Lower leg skin (tissue), 4 donors: ENCODE data around the gene ADAMTS17. TPM values are rescaled to one million over a fixed set of nuclear protein-coding genes. Genes with fewer than 3 reads are reported as not detected.
"Not testable (repeated sequence)": the region's sequence is repeated elsewhere in the genome, so short reads cannot be mapped to it uniquely, and the experiment has no call there.

ENCODE experiments used
- DNase-seq, 2 donors: peaks; one replicate each; pipeline ENCODE4 v3.0.0-alpha.2; 2019; ENCODE audit warnings: low spot score in 2 of 2
- H3K4me3 ChIP-seq: fragments of 200-600 bp; sonication (generic); 2 replicates; pipeline ENCODE4 v1.5.1; 2017; ENCODE audit warnings: mild to moderate bottlenecking, low read depth; ENCODE audit not compliant: poor library complexity, severe bottlenecking
- CTCF ChIP-seq, 3 donors: fragments of 450-650 bp; IDR thresholded peaks; one replicate each; pipeline ENCODE4 v1.5.1; 2016; ENCODE audit warnings: antibody characterized with exemption in 3 of 3, mild to moderate bottlenecking in 3 of 3, moderate library complexity in 2 of 3
- POLR2A ChIP-seq, 2 donors: fragments of 450-650 bp; IDR thresholded peaks; one replicate each; pipeline ENCODE4 v1.6.1; 2016 to 2017; ENCODE audit warnings: antibody characterized with exemption in 2 of 2, mild to moderate bottlenecking in 1 of 2, moderate library complexity in 1 of 2
- WGBS, 2 donors: methylation state at CpG; one replicate each; pipeline ENCODE4 v1.1.5; 2018; 5-methylcytosine and 5-hydroxymethylcytosine counted together
- intact Hi-C: fragments of 100-400 bp; cut with DNase I; formaldehyde crosslinking; loops from one replicate; pipeline ENCODE4 v1.15.0; 2023; ENCODE audit warnings: low total_unique reads
- total RNA-seq, 4 donors: library from RNA; depleted of rRNA; stranded (reverse); fragments of >200 nt; gene quantifications; one replicate each; pipeline ENCODE4 v1.1.0, GENCODE V29; 2016

The ADAMTS17 gene
- total RNA-seq, 4 donors from 2014 or later: 3.5 to 7.8 (median 3.9) TPM

DNA sequence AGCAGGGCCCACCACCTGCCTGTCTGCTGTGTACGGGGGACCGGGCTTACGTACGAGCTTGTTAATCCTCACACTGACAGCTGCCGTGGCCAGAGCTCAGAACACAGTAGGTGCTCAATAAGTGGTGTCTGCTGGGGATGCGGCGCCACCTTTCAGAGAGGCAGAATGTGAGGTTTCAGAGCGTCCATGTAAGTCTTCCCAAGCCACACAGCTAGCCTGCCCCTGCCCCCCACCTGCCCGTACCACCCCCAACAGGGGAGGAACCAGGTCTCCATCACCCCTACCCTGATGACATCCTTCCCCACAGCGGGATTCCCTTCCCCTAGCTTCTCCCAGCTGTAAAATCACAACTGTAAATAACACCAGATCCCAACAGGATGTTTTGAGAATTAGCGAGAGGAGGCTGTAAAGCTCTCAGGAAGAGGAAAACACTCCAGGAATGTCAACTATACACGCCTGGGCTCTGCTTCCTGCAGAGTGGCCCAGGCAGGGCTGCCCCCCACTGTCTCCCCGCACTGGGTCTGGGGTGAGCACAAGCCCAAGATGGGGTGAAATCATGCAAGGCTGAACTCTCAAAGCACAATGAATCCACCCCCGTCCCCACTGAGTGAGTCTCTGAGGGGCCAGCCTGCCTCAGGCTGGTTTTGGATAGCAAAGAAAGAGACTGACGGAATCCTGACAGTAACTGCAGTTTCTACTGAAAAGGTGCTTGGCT lies 358.4 kb downstream of the ADAMTS17 start:
- H3K4me3 ChIP-seq: no peak overlapping the region
- WGBS, 2 donors: 74 to 79% methylated on average over 15 of the region's 15 CpGs
- DNase-seq: no peak
- TF ChIP-seq CTCF (IDR thresholded peaks at IDR 0.05): no peak
- no peak for TF ChIP-seq POLR2A (IDR thresholded peaks at IDR 0.05)
- intact Hi-C loops: no loop called here

- H3K4me3 ChIP-seq: no peak overlapping the region
- DNase-seq: no peak
- 87 to 94% methylated on average over 4 of the region's 4 CpGs for WGBS, 2 donors
- TF ChIP-seq POLR2A (IDR thresholded peaks at IDR 0.05): no peak
- intact Hi-C loops: no loop called here
These were observed 359.1 kb downstream of the ADAMTS17 start for GRCh38 chr15:99982662-99983061.

DNA sequence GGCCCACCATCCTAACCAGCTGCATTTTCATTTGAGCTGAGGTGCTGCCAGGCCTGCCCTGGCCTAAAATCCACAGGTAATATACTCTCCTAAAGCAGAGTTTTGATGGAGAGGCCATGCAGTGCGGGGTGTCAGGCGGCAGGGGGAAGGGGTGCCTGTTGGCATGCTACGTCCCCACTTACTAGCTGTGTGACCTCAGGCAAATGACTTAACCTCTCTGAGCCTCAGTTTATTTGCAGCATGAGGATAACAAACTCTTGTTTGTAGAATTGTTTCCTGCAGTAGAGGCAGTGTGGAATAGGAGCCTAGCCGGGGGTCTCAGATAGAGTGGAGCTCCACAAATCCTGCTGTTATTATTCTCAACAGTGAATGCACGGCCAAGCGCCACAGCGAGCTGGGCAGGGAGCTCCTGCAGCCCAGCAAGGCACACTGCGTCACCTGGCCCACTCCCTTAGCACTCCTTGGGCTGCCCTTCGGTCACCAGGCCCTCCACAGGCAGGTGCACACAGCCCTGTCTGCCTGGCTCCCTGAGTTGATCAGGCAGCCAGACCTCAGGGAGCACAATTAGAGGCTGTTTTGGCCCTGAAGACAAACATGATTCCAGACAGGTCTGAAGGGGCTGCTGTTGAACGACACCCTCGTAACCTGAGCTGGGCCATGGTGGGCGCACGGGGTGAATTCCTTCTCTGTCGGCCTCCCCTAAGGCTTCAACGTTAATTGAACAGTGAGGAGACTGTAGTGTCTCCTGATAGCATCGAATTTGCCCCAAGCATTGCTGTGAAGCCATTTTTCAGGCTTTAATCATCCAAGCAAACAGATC lies 359.7 kb downstream of the ADAMTS17 start:
- TF ChIP-seq CTCF (IDR thresholded peaks at IDR 0.05) (no peak), POLR2A (IDR thresholded peaks at IDR 0.05) (no peak)

GRCh38 chr15:99981191-99981647 lies 360.6 kb downstream of the ADAMTS17 start:
- H3K4me3 ChIP-seq: no peak overlapping the region
- TF ChIP-seq POLR2A (IDR thresholded peaks at IDR 0.05) (no peak), CTCF (IDR thresholded peaks at IDR 0.05) (no peak)
- intact Hi-C loops: no loop called here
- no peak for DNase-seq
- WGBS, 2 donors: 83 to 88% methylated on average over 1 of the region's 1 CpG

More for the DNA sequence above, 359.7 kb downstream of the ADAMTS17 start:
- no peak for DNase-seq
- WGBS, 2 donors: 82 to 89% methylated on average over 14 to 15 of the region's 16 CpGs
- H3K4me3 ChIP-seq: no peak overlapping the region
- intact Hi-C loops: no loop called here

DNA sequence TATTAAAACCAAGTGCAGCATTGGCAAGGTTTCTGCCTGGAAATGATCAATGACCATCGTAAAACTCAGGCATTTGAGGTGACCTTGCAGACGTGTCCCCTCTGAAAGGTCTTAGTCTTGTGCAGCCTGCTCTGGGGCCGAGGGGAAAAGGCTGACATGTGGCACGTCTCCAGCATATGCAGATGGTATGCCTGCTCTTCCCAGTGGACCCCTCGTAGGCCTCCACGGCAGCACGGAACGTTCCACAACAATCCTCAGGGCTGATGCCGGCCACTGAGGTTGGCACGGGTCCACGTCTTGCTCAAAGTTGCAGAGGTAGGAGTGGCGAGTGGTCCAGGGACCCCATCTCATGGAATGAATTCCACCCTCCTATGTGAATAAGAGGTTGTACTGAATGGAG lies 361.0 kb downstream of the ADAMTS17 start:
- no peak for DNase-seq
- no peak overlapping the region for H3K4me3 ChIP-seq
- 76 to 81% methylated on average over 12 of the region's 12 CpGs for WGBS, 2 donors
- intact Hi-C loops: no loop called here
- TF ChIP-seq POLR2A (IDR thresholded peaks at IDR 0.05) (no peak), CTCF (IDR thresholded peaks at IDR 0.05) (no peak)

DNA sequence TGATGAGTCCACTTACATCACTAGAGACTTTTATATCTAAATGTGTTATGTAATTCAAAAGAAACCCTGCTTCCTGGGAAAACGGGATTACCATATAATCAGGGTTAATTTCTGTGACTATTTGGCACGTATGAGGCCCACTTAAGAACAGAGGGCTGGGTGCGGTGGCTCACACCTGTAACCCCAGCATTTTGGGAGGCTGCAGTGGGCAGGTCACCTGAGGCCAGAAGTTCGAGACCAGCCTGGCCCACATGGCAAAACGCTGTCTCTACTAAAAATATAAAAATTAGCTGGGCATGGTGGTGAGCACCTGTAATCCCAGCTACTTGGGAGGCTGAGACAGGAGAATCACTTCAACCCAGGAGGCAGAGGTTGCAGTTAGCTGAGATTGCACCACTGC lies 361.9 kb downstream of the ADAMTS17 start:
- 90 to 94% methylated on average over 5 of the region's 5 CpGs for WGBS, 2 donors
- H3K4me3 ChIP-seq, intact Hi-C loops, DNase-seq: not testable (repeated sequence)
